Measurements from ENCODE around the gene PTCH2. TPM values are rescaled to one million over a fixed set of nuclear protein-coding genes. Genes with fewer than 3 reads are reported as not detected.

The PTCH2 gene
- total RNA-seq, 1 experiment from 2014 or later, result 0.48 TPM

- peak overlapping the region; percentile 4 for H3K4me3 Mint-ChIP-seq (ENCODE audit: unreplicated experiment)
- H3K27ac Mint-ChIP-seq (ENCODE audit: unreplicated experiment), result peak overlapping the region; percentile 74
Observed at GRCh38 chr1:44792736-44793502, 50.1 kb downstream of the PTCH2 start.

GRCh38 chr1:44790968-44791801 is 51.9 kb downstream of the PTCH2 start:
- Histone ChIP-seq H3K4me1 (0 out of 2 replicates have a peak, but pooled peaks cover 5% of the 10 kb centered on the region), H3K9me3 (no peaks in the 10 kb centered on the region), H3K36me3 (ENCODE audit: control insufficient read depth, insufficient read depth, low read length) (no peaks in the 10 kb centered on the region), H3K27me3 (replicated peaks; ENCODE audit: control insufficient read depth, insufficient read depth, low read length) (no peaks in the 10 kb centered on the region), H3K4me3 (ENCODE audit: low read depth, low read length) (no peak overlapping the region)
- Mint-ChIP-seq H3K27me3 (ENCODE audit: insufficient read depth, unreplicated experiment) (no peaks in the 10 kb centered on the region), H3K9me3 (ENCODE audit: unreplicated experiment) (no peaks in the 10 kb centered on the region), H3K4me1 (ENCODE audit: low read depth, unreplicated experiment) (peaks cover 14% of the 10 kb centered on the region), H3K36me3 (ENCODE audit: insufficient read depth, unreplicated experiment) (no peaks in the 10 kb centered on the region), H3K27ac (ENCODE audit: unreplicated experiment) (no peak overlapping the region), H3K4me3 (ENCODE audit: unreplicated experiment) (no peak overlapping the region)
- intact Hi-C loops (cut with micrococcal nuclease; ENCODE audit: unreplicated experiment), result loop anchor here (5.0 kb wide), 2 partner anchors 59 to 221 kb away; partner anchors contain the start of genes HECTD3, RNU5D-1 and UROD
- CTCF ChIA-PET, result interaction anchor here (0.5 to 1.1 kb wide), 3 partner anchors 17 to 1548 kb away, joined by 3 to 10 read pairs (median 3); partner anchors contain the start of genes BTBD19 and HECTD3
- POLR2A ChIA-PET, result interaction anchor here (0.5 kb wide), 1 partner anchor 9 kb away, joined by 3 read pairs; the partner anchor contains the start of gene PLK3
- BruUV-seq (replicated peaks), result no TSS peak
- no peak for TF ChIP-seq CTCF (IDR thresholded peaks at IDR 0.05; ENCODE audit: insufficient read depth in 1 of 2, low read depth in 1 of 2, low read length in 1 of 2, severe bottlenecking in 1 of 2, unreplicated experiment in 1 of 2)
- DNase-seq, result no peak

More at GRCh38 chr1:44792736-44793502, 50.1 kb downstream of the PTCH2 start:
- peaks cover 14% of the 10 kb centered on the region for H3K4me1 Mint-ChIP-seq (ENCODE audit: low read depth, unreplicated experiment)
- intact Hi-C loops (cut with micrococcal nuclease; ENCODE audit: unreplicated experiment), result loop anchor here (5.0 kb wide), 2 partner anchors 61 to 219 kb away; partner anchors contain the start of genes HECTD3, RNU5D-1 and UROD
- no peaks in the 10 kb centered on the region for H3K36me3 Mint-ChIP-seq (ENCODE audit: insufficient read depth, unreplicated experiment)
- BruUV-seq (replicated peaks), result no TSS peak
- CTCF ChIA-PET, result interaction anchor here (0.6 to 1.1 kb wide), 4 partner anchors 26 to 1445 kb away, joined by 4 to 6 read pairs (median 4); partner anchors contain the start of gene HECTD3
- no peak for DNase-seq
- 0 out of 2 replicates have a peak, but pooled peaks cover 5% of the 10 kb centered on the region for H3K4me1 ChIP-seq
- no peaks in the 10 kb centered on the region for H3K27me3 Mint-ChIP-seq (ENCODE audit: insufficient read depth, unreplicated experiment)
- no peak overlapping the region for H3K4me3 ChIP-seq (ENCODE audit: low read depth, low read length)
- no peak for TF ChIP-seq CTCF (IDR thresholded peaks at IDR 0.05; ENCODE audit: insufficient read depth in 1 of 2, low read depth in 1 of 2, low read length in 1 of 2, severe bottlenecking in 1 of 2, unreplicated experiment in 1 of 2)
- no peaks in the 10 kb centered on the region for H3K27me3 ChIP-seq (replicated peaks; ENCODE audit: control insufficient read depth, insufficient read depth, low read length)
- H3K36me3 ChIP-seq (ENCODE audit: control insufficient read depth, insufficient read depth, low read length), result no peaks in the 10 kb centered on the region
- H3K9me3 Mint-ChIP-seq (ENCODE audit: unreplicated experiment), result no peaks in the 10 kb centered on the region
- no peaks in the 10 kb centered on the region for H3K9me3 ChIP-seq
- POLR2A ChIA-PET, result interaction anchor here (0.7 to 1.1 kb wide), 3 partner anchors 12 to 20 kb away, joined by 3 to 4 read pairs (median 4); no protein-coding TSS in a partner anchor

Measured in Caco-2 (cell line).